Esophagus squamous epithelium (tissue), 5 donors: Measurements from ENCODE around the gene BET1L. TPM values are rescaled to one million over a fixed set of nuclear protein-coding genes. Genes with fewer than 3 reads are reported as not detected.

Experiments used
- DNase-seq: peaks from one replicate; lab custom pipeline; 2025; lab: John Stamatoyannopoulos, UW
- H3K27ac ChIP-seq, 4 donors: fragments of 200-600 bp; sonication (generic); one replicate each; pipeline ENCODE4 v1.5.1; 2016 to 2019; ENCODE audit warnings: mild to moderate bottlenecking in 1 of 4
- H3K27me3 ChIP-seq, 4 donors: fragments of 200-600 bp; sonication (generic); 1 replicate in 3 of 4; 2 replicates in 1 of 4; pipeline versions ENCODE4 v1.5.1 to v1.6.0; 2017 to 2021; ENCODE audit warnings: antibody characterized with exemption in 1 of 4
- H3K36me3 ChIP-seq, 3 donors: fragments of 200-600 bp; sonication (generic); one replicate each; pipeline ENCODE4 v1.5.1; 2016 to 2019
- H3K4me1 ChIP-seq, 3 donors: fragments of 200-600 bp; sonication (generic); one replicate each; pipeline ENCODE4 v1.5.1; 2017 to 2019
- H3K4me3 ChIP-seq, 4 donors: fragments of 200-600 bp; sonication (generic); 1 replicate in 3 of 4; 2 replicates in 1 of 4; pipeline ENCODE4 v1.5.1; 2016 to 2019; ENCODE audit warnings: mild to moderate bottlenecking in 2 of 4, moderate library complexity in 1 of 4
- H3K9me3 ChIP-seq, 3 donors: fragments of 200-600 bp; sonication (generic); one replicate each; pipeline ENCODE4 v1.5.1; 2016 to 2019
- CTCF ChIP-seq, 6 experiments: fragments of 450-650 bp in 4 of 6; fragments of 200-600 bp in 2 of 6; sonication (generic) in 2 of 6; IDR thresholded peaks; one replicate each; pipeline ENCODE4 v1.5.1; 2016 to 2019; ENCODE audit warnings: antibody characterized with exemption in 6 of 6, mild to moderate bottlenecking in 4 of 6, moderate library complexity in 4 of 6
- POLR2A ChIP-seq, 4 donors: fragments of 450-650 bp; IDR thresholded peaks; one replicate each; pipeline ENCODE4 v1.6.1; 2017; ENCODE audit warnings: antibody characterized with exemption in 4 of 4, mild to moderate bottlenecking in 4 of 4, moderate library complexity in 3 of 4
- WGBS, 2 donors: methylation state at CpG; one replicate each; pipeline ENCODE4 v1.1.5; 2018; 5-methylcytosine and 5-hydroxymethylcytosine counted together
- intact Hi-C: fragments of 100-400 bp; cut with DNase I; formaldehyde crosslinking; loops from one replicate; pipeline ENCODE4 v1.15.0; 2022
- total RNA-seq, 4 donors: library from RNA; depleted of rRNA; stranded (reverse); fragments of >200 nt; gene quantifications; one replicate each; pipeline ENCODE4 v1.1.0, GENCODE V29; 2016
- donor health status: DM: yes; HTN: yes; CAD: no.

The BET1L gene
- total RNA-seq, 4 donors from 2014 or later = 16.3 to 24.8 (median 17.1) TPM

- Histone ChIP-seq H3K27me3 (no peaks in the 10 kb centered on the region), H3K36me3 (peaks cover 0 to 58% (median 0%) of the 10 kb centered on the region in 3 donors), H3K27ac (no peak overlapping the region), H3K9me3 (no peaks in the 10 kb centered on the region), H3K4me3 (no peak overlapping the region), H3K4me1 (no peaks in the 10 kb centered on the region)
- intact Hi-C loops = no loop called here
- TF ChIP-seq POLR2A (IDR thresholded peaks at IDR 0.05) (no peak), CTCF (IDR thresholded peaks at IDR 0.05) (no peak)
- no peak for DNase-seq
- 81 to 86% methylated on average over 6 of the region's 6 CpGs for WGBS, 2 donors
These were observed 20.7 kb upstream of the BET1L start for GRCh38 chr11:227824-228379.

- Histone ChIP-seq H3K27me3 (no peaks in the 10 kb centered on the region), H3K4me1 (no peaks in the 10 kb centered on the region), H3K27ac (no peak overlapping the region), H3K36me3 (peaks cover 0 to 57% (median 0%) of the 10 kb centered on the region in 3 donors), H3K4me3 (no peak overlapping the region), H3K9me3 (no peaks in the 10 kb centered on the region)
- TF ChIP-seq CTCF (IDR thresholded peaks at IDR 0.05) (no peak), POLR2A (IDR thresholded peaks at IDR 0.05) (no peak)
- DNase-seq = no peak
- intact Hi-C loops = no loop called here
- WGBS, 2 donors = 84 to 85% methylated on average over 10 of the region's 10 CpGs
These were observed 18.7 kb upstream of the BET1L start for GRCh38 chr11:225734-226453.

GRCh38 chr11:224424-224823 is 17.2 kb upstream of the BET1L start:
- intact Hi-C loops = no loop called here
- DNase-seq = no peak
- Histone ChIP-seq H3K9me3 (no peaks in the 10 kb centered on the region), H3K4me1 (no peaks in the 10 kb centered on the region), H3K27me3 (no peaks in the 10 kb centered on the region), H3K4me3 (no peak overlapping the region), H3K36me3 (peaks cover 0 to 45% (median 0%) of the 10 kb centered on the region in 3 donors), H3K27ac (no peak overlapping the region)
- TF ChIP-seq CTCF (IDR thresholded peaks at IDR 0.05) (no peak), POLR2A (IDR thresholded peaks at IDR 0.05) (no peak)
- 77 to 82% methylated on average over 7 of the region's 7 CpGs for WGBS, 2 donors

GRCh38 chr11:223884-224283 is 16.7 kb upstream of the BET1L start:
- DNase-seq = no peak
- no peaks in the 10 kb centered on the region for H3K4me1 ChIP-seq
- H3K27me3 ChIP-seq = no peaks in the 10 kb centered on the region
- TF ChIP-seq CTCF (IDR thresholded peaks at IDR 0.05) = no peak
- TF ChIP-seq POLR2A (IDR thresholded peaks at IDR 0.05) = no peak
- H3K27ac ChIP-seq = no peak overlapping the region
- no peaks in the 10 kb centered on the region for H3K9me3 ChIP-seq
- no peak overlapping the region for H3K4me3 ChIP-seq
- 88 to 91% methylated on average over 5 to 7 of the region's 9 CpGs for WGBS, 2 donors
- intact Hi-C loops = no loop called here
- peaks cover 0 to 45% (median 0%) of the 10 kb centered on the region in 3 donors for H3K36me3 ChIP-seq

GRCh38 chr11:223026-223789 is 16.0 kb upstream of the BET1L start:
- no peak overlapping the region for H3K4me3 ChIP-seq
- no peaks in the 10 kb centered on the region for H3K27me3 ChIP-seq
- H3K27ac ChIP-seq = peak overlapping the region in 3 of 4 donors; percentile 31 to 64 (median 63)
- intact Hi-C loops = no loop called here
- no peak for DNase-seq
- peaks cover 0 to 49% (median 0%) of the 10 kb centered on the region in 3 donors for H3K36me3 ChIP-seq
- H3K9me3 ChIP-seq = no peaks in the 10 kb centered on the region
- WGBS, 2 donors = 59 to 78% methylated on average over 14 to 16 of the region's 16 CpGs
- TF ChIP-seq CTCF (IDR thresholded peaks at IDR 0.05) (no peak), POLR2A (IDR thresholded peaks at IDR 0.05) (no peak)
- no peaks in the 10 kb centered on the region for H3K4me1 ChIP-seq
